ENCODE data around the gene MYOF. TPM values are rescaled to one million over a fixed set of nuclear protein-coding genes. Genes with fewer than 3 reads are reported as not detected.

MYOF gene
- total RNA-seq, 3 donors from 2014 or later, result 55.0 to 90.7 (median 85.5) TPM

DNA sequence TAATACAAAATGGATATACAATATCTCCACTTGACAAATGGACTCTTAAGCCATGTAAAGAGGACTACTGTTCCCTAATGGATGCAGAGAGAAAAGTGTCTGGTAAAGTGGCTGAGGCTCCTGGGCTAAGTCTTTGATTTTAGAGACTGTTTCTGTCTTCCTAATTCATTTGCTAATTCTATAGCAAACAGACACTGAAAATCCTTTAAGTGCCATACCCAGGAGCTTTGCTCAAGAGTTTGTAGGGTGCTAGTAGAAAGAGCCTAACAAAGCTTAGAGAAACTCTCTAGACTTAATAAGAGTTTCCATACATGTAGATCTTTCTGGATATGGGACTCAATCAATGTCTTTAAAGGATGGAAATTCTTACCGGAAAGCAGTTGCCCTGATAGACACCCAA lies 31.0 kb upstream of the MYOF start:
- H3K4me1 ChIP-seq (ENCODE audit: low read depth), result no peaks in the 10 kb centered on the region
- DNase-seq (no peak), ATAC-seq (no peak)
- TF ChIP-seq, protein P1, sequence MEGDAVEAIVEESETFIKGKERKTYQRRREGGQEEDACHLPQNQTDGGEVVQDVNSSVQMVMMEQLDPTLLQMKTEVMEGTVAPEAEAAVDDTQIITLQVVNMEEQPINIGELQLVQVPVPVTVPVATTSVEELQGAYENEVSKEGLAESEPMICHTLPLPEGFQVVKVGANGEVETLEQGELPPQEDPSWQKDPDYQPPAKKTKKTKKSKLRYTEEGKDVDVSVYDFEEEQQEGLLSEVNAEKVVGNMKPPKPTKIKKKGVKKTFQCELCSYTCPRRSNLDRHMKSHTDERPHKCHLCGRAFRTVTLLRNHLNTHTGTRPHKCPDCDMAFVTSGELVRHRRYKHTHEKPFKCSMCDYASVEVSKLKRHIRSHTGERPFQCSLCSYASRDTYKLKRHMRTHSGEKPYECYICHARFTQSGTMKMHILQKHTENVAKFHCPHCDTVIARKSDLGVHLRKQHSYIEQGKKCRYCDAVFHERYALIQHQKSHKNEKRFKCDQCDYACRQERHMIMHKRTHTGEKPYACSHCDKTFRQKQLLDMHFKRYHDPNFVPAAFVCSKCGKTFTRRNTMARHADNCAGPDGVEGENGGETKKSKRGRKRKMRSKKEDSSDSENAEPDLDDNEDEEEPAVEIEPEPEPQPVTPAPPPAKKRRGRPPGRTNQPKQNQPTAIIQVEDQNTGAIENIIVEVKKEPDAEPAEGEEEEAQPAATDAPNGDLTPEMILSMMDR (IDR thresholded peaks at IDR 0.05), result no peak
- H3K36me3 ChIP-seq (ENCODE audit: low read depth), result no peaks in the 10 kb centered on the region
- intact Hi-C loops (cut with DNase I, micrococcal nuclease), result no loop called here
- H3K4me3 ChIP-seq, result no peak overlapping the region
- H3K9me3 ChIP-seq, result no peaks in the 10 kb centered on the region

DNA sequence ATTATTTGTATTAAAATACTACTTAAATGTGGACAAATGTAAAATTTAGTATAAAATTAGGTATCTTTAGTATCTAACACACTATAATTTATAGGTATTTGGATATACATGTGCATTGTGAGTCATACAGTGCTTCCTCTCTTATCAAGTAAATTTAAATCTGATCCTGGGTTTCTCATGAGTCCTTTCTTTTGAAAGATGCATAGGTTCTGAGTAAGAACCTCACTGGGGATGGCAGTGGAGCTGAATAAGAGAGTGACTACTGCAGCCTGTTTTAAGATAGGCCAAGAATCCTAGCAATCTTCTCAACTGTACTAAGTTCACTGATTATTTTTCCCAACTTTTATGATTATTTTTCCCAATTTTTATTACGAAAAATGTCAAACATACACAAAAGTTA lies 30.4 kb upstream of the MYOF start:
- no peaks in the 10 kb centered on the region for H3K9me3 ChIP-seq

DNA sequence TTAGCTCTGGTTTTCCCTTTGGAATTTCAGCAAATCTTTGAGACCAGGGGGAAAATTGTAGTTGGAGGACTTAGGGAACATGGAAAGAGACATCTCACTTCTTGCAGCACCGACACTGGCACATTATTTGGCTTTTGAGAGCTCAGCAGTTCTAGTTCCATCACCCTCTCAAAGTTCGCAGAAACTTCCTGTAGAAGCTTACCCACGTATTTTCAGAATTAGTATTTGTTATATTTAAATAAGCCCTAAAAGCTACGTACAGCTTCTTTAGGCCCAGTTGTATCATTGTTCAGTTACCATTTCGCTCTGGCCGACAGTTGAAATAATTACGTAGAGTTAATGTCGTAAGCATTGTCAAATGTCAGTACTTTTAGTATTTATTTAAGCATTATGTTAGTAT lies 27.7 kb upstream of the MYOF start:
- H3K4me3 ChIP-seq, result no peak overlapping the region
- DNase-seq (no peak), ATAC-seq (no peak)
- intact Hi-C loops (cut with DNase I, micrococcal nuclease), result loop anchor here in 1 of 2 donors (10.0 kb wide), 1 partner anchor 425 kb away; no protein-coding TSS in a partner anchor
- no peaks in the 10 kb centered on the region for H3K36me3 ChIP-seq (ENCODE audit: low read depth)
- H3K9me3 ChIP-seq, result no peaks in the 10 kb centered on the region
- no peaks in the 10 kb centered on the region for H3K4me1 ChIP-seq (ENCODE audit: low read depth)
- TF ChIP-seq, protein P1 (IDR thresholded peaks at IDR 0.05), result no peak

More for the DNA sequence above, 30.4 kb upstream of the MYOF start:
- intact Hi-C loops (cut with DNase I, micrococcal nuclease), result no loop called here
- no peak overlapping the region for H3K4me3 ChIP-seq
- no peaks in the 10 kb centered on the region for H3K36me3 ChIP-seq (ENCODE audit: low read depth)
- TF ChIP-seq, protein P1 (IDR thresholded peaks at IDR 0.05), result no peak
- DNase-seq, result no peak
- no peak for ATAC-seq
- H3K4me1 ChIP-seq (ENCODE audit: low read depth), result no peaks in the 10 kb centered on the region

DNA sequence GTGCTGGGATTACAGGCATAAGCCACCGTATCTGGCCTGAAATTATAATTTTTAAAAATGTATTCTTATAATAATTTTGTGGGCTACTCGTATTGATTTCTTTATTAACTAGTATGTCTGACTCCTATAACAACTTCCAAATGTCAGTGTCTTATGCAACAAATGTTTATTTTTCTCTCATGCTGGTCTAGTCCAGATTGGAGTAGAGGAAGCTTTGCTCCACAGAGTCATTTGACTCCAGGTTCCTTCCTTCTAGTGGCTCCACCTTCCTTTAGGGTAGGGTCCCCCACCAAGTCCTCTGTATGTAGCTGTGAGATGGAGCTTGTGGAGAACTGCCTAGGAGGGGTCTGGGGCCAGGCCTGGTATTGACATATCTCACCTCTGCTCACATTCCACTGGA lies 22.9 kb upstream of the MYOF start:
- Histone ChIP-seq H3K9me3 (no peaks in the 10 kb centered on the region), H3K4me3 (no peak overlapping the region), H3K4me1 (ENCODE audit: low read depth) (no peaks in the 10 kb centered on the region), H3K36me3 (ENCODE audit: low read depth) (no peaks in the 10 kb centered on the region)
- DNase-seq (no peak), ATAC-seq (no peak)
- TF ChIP-seq, protein P1 (IDR thresholded peaks at IDR 0.05), result no peak
- intact Hi-C loops (cut with DNase I, micrococcal nuclease), result loop anchor here in 1 of 2 donors (10.0 kb wide), 1 partner anchor 420 kb away; no protein-coding TSS in a partner anchor

DNA sequence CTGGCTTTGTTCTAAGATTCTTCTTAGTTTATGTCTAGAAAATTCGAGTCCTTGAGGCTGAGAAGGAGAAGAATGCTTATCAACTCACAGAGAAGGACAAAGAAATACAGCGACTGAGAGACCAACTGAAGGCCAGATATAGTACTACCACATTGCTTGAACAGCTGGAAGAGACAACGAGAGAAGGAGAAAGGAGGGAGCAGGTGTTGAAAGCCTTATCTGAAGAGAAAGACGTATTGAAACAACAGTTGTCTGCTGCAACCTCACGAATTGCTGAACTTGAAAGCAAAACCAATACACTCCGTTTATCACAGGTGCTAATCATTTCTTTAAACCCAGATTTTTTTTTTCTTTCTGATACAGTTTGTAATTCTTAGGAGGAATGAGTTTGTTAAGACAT lies 20.9 kb upstream of the MYOF start:
- ATAC-seq, result peak; percentile 31
- Histone ChIP-seq H3K4me3 (no peak overlapping the region), H3K9me3 (no peaks in the 10 kb centered on the region), H3K36me3 (ENCODE audit: low read depth) (no peaks in the 10 kb centered on the region), H3K4me1 (ENCODE audit: low read depth) (no peaks in the 10 kb centered on the region)
- DNase-seq, result no peak
- intact Hi-C loops (cut with DNase I, micrococcal nuclease), result loop anchor here in 1 of 2 donors (10.0 kb wide), 1 partner anchor 418 kb away; no protein-coding TSS in a partner anchor
- TF ChIP-seq, protein P1 (IDR thresholded peaks at IDR 0.05), result no peak

DNA sequence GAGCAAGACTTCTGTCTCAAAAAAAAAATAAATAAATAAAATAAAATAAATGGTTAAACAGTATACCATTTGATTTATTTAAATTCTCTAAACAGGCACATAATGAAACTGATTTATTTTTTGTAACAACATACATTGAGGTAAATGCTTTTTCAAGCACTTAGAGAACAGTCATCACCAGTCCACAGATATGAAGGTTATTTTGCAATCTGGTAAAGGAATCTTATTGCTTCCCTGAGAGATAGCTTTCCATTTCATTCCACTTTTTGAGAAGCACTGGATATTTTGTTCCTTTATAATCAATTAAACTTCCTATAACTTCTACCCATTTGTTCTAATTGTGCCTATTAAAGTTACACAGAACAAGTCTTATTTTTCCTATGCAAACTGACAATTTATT lies 19.5 kb upstream of the MYOF start:
- ATAC-seq, result no peak
- no peak overlapping the region for H3K4me3 ChIP-seq
- H3K9me3 ChIP-seq, result no peaks in the 10 kb centered on the region
- no peaks in the 10 kb centered on the region for H3K36me3 ChIP-seq (ENCODE audit: low read depth)
- H3K4me1 ChIP-seq (ENCODE audit: low read depth), result peaks cover 4% of the 10 kb centered on the region
- DNase-seq, result no peak
- TF ChIP-seq, protein P1 (IDR thresholded peaks at IDR 0.05), result no peak
- intact Hi-C loops (cut with DNase I, micrococcal nuclease), result loop anchor here in 1 of 2 donors (10.0 kb wide), 1 partner anchor 417 kb away; no protein-coding TSS in a partner anchor
